ENCODE measurements around the gene PLEKHA1.

DNA sequence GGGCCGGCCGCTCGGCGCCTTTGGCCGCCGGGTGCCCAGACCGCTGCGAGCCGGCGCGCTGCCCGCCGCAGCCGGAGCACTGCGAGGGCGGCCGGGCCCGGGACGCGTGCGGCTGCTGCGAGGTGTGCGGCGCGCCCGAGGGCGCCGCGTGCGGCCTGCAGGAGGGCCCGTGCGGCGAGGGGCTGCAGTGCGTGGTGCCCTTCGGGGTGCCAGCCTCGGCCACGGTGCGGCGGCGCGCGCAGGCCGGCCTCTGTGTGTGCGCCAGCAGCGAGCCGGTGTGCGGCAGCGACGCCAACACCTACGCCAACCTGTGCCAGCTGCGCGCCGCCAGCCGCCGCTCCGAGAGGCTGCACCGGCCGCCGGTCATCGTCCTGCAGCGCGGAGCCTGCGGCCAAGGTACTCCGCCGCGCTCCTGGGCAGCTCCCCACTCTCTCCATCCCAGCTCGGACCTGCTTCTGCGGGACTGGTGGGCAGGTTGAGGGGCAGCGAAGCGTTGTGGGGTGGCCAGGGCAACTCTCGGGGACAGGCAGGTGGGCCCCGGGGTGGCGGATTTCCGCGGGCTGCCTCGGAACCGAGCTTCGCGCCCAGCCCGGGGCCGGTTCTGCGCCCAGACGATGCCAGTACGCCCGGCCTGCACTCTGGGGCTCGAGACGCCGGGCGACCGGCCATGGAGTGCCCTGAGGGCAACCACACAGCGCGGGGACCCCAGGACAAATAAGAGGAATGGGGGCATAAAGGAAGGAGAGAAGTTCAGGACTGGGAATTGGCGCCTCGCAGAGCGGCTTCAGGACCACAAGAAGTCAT lies 87.4 kb downstream of the PLEKHA1 start:
- no peak for TF ChIP-seq POLR2AphosphoS5 (IDR thresholded peaks at IDR 0.05; ENCODE audit: insufficient read depth, low read depth, low read length)
- TF ChIP-seq CTCF (IDR thresholded peaks at IDR 0.05; ENCODE audit: extremely low read depth in 1 of 2, insufficient read depth in 1 of 2, low read depth in 1 of 2, low read length in 2 of 2) = no peak
- no peak for TF ChIP-seq POLR2A (IDR thresholded peaks at IDR 0.05; ENCODE audit: low read depth, low read length)
- TF ChIP-seq MYC (IDR thresholded peaks at IDR 0.05; ENCODE audit: low read depth, low read length) = no peak
